Esophagus (tissue), 2 donors: ENCODE measurements around the gene BCL2L14. TPM values are rescaled to one million over a fixed set of nuclear protein-coding genes. Genes with fewer than 3 reads are reported as not detected.
A peak's percentile ranks its signal among the peaks of the same experiment; 100 is the strongest.

ENCODE experiments used
- H3K27ac ChIP-seq, 2 donors: one replicate each; pipeline ENCODE4 v1.5.1; 2013; ENCODE audit warnings: low read depth in 2 of 2, mild to moderate bottlenecking in 2 of 2, inconsistent platforms in 1 of 2, low read length in 1 of 2, moderate library complexity in 1 of 2
- H3K27me3 ChIP-seq, 2 donors: one replicate each; pipeline ENCODE4 v1.6.1; 2013; ENCODE audit warnings: low read length in 2 of 2, control low read depth in 1 of 2, mild to moderate bottlenecking in 1 of 2; ENCODE audit not compliant: insufficient read depth in 2 of 2, control insufficient read depth in 1 of 2
- H3K36me3 ChIP-seq, 2 donors: one replicate each; pipeline ENCODE4 v1.6.1; 2013; ENCODE audit warnings: low read length in 1 of 2; ENCODE audit not compliant: control insufficient read depth in 2 of 2, insufficient read depth in 2 of 2
- H3K4me1 ChIP-seq, 2 donors: one replicate each; pipeline ENCODE4 v1.6.1; 2013; ENCODE audit warnings: low read length in 1 of 2; ENCODE audit not compliant: control insufficient read depth in 2 of 2, insufficient read depth in 2 of 2
- H3K4me3 ChIP-seq, 2 donors: one replicate each; pipeline ENCODE4 v1.5.1; 2013; ENCODE audit warnings: low read length in 2 of 2, mild to moderate bottlenecking in 2 of 2, low read depth in 1 of 2, moderate library complexity in 1 of 2
- H3K9me3 ChIP-seq, 2 donors: one replicate each; pipeline ENCODE4 v1.6.1; 2013; ENCODE audit warnings: mild to moderate bottlenecking in 2 of 2, low read depth in 1 of 2, low read length in 1 of 2, moderate library complexity in 1 of 2; ENCODE audit not compliant: control insufficient read depth in 2 of 2, insufficient read depth in 1 of 2
- WGBS, 2 donors: extraction: QIAGEN DNeasy Blood & Tissue Kit; methylation state at CpG; one replicate each; pipeline ENCODE4 v1.1.7; 2013; 5-methylcytosine and 5-hydroxymethylcytosine counted together
- polyA plus RNA-seq, 2 donors: library from polyadenylated mRNA; stranded (reverse); fragments of 200-250 nt; gene quantifications; one replicate each; pipeline ENCODE4 v1.2.3, GENCODE V29; 2013
- donor health status: healthy with polysubstance abuse.
- donor health status: Bipolar disorder and iron deficiency.

The BCL2L14 gene
- polyA plus RNA-seq, 2 donors = 0.15 TPM; not detected in 1

GRCh38 chr12:12032851-12033797 is 37.6 kb upstream of the BCL2L14 start:
- Histone ChIP-seq H3K9me3 (no peaks in the 10 kb centered on the region), H3K4me1 (peaks cover 0 to 9% of the 10 kb centered on the region in 2 donors), H3K36me3 (no peaks in the 10 kb centered on the region), H3K27me3 (no peaks in the 10 kb centered on the region), H3K27ac (peak overlapping the region; percentile 71 to 77), H3K4me3 (peak overlapping the region; percentile 29 to 47)
- 2 to 3% methylated on average over 27 of the region's 27 CpGs for WGBS, 2 donors

DNA sequence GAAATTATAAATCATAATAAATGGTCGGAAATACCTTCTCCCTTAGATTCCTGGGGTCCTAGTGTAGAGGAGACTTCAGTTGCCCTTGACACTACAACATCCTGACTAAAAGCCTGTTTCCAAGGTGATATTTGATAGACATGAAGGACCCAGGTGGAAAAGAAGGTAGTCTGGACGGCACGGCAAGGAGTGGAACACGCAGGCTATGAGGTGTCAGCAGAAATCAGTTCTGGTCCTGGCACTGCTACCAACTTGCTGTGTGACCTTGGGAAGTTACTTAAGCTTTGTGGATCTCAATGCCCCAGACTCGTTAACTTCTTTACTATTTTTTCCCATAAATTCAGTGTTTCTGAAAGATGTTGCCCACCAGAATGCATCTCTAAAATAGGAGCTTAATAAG is 36.9 kb upstream of the BCL2L14 start:
- H3K9me3 ChIP-seq = no peaks in the 10 kb centered on the region
- no peaks in the 10 kb centered on the region for H3K27me3 ChIP-seq
- no peak overlapping the region for H3K27ac ChIP-seq
- 50 to 55% methylated on average over 5 of the region's 5 CpGs for WGBS, 2 donors
- H3K4me1 ChIP-seq = peaks cover 0 to 9% of the 10 kb centered on the region in 2 donors
- H3K36me3 ChIP-seq = no peaks in the 10 kb centered on the region
- no peak overlapping the region for H3K4me3 ChIP-seq

- WGBS, 2 donors = 87 to 89% methylated on average over 3 of the region's 3 CpGs
- no peaks in the 10 kb centered on the region for H3K36me3 ChIP-seq
- no peak overlapping the region for H3K27ac ChIP-seq
- H3K9me3 ChIP-seq = no peaks in the 10 kb centered on the region
- H3K27me3 ChIP-seq = no peaks in the 10 kb centered on the region
- H3K4me3 ChIP-seq = no peak overlapping the region
- peaks cover 0 to 9% of the 10 kb centered on the region in 2 donors for H3K4me1 ChIP-seq
Observed at GRCh38 chr12:12034344-12034743, 36.4 kb upstream of the BCL2L14 start.

- no peaks in the 10 kb centered on the region for H3K9me3 ChIP-seq
Observed at GRCh38 chr12:12035229-12035628, 35.5 kb upstream of the BCL2L14 start.

GRCh38 chr12:12036901-12037300 is 33.8 kb upstream of the BCL2L14 start:
- peaks cover 0 to 9% of the 10 kb centered on the region in 2 donors for H3K4me1 ChIP-seq
- no peaks in the 10 kb centered on the region for H3K27me3 ChIP-seq
- no peak overlapping the region for H3K27ac ChIP-seq
- no peaks in the 10 kb centered on the region for H3K9me3 ChIP-seq
- H3K36me3 ChIP-seq = no peaks in the 10 kb centered on the region
- H3K4me3 ChIP-seq = no peak overlapping the region

More at GRCh38 chr12:12035229-12035628, 35.5 kb upstream of the BCL2L14 start:
- no peak overlapping the region for H3K27ac ChIP-seq
- WGBS, 2 donors = 70 to 96% methylated on average over 1 of the region's 1 CpG
- peaks cover 0 to 9% of the 10 kb centered on the region in 2 donors for H3K4me1 ChIP-seq
- no peak overlapping the region for H3K4me3 ChIP-seq
- H3K27me3 ChIP-seq = no peaks in the 10 kb centered on the region
- H3K36me3 ChIP-seq = no peaks in the 10 kb centered on the region

DNA sequence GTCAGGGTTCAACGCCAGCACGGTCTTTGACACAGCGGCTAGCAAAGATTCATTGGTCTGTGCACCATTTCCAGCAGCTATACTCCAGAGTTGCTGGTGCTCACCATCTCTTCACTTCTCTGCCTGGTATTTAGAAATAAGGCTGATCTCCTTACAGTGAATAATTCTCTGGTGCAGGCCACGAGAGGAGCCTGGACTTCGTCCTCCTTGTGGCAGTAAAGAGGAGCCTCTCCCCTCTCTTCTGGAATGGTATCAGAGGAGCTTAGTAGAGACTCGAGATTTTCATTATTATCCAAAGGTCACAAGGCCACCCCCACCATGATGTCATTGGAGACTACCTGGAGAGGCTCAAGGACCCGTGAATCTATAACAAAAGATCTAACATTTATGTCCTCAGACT is 30.8 kb upstream of the BCL2L14 start:
- H3K36me3 ChIP-seq = no peaks in the 10 kb centered on the region
- no peak overlapping the region for H3K4me3 ChIP-seq
- no peak overlapping the region for H3K27ac ChIP-seq
- WGBS, 2 donors = 72 to 80% methylated on average over 7 of the region's 7 CpGs
- no peaks in the 10 kb centered on the region for H3K9me3 ChIP-seq
- H3K27me3 ChIP-seq = no peaks in the 10 kb centered on the region
- no peaks in the 10 kb centered on the region for H3K4me1 ChIP-seq

- no peak overlapping the region for H3K27ac ChIP-seq
- no peaks in the 10 kb centered on the region for H3K4me1 ChIP-seq
- no peaks in the 10 kb centered on the region for H3K9me3 ChIP-seq
- WGBS, 2 donors = 78 to 79% methylated on average over 7 of the region's 7 CpGs
- no peaks in the 10 kb centered on the region for H3K36me3 ChIP-seq
- H3K27me3 ChIP-seq = no peaks in the 10 kb centered on the region
- H3K4me3 ChIP-seq = no peak overlapping the region
Observed at GRCh38 chr12:12046401-12046800, 24.3 kb upstream of the BCL2L14 start.

- Histone ChIP-seq H3K9me3 (no peaks in the 10 kb centered on the region), H3K4me1 (no peaks in the 10 kb centered on the region), H3K4me3 (no peak overlapping the region), H3K27me3 (no peaks in the 10 kb centered on the region), H3K27ac (no peak overlapping the region), H3K36me3 (no peaks in the 10 kb centered on the region)
- WGBS, 2 donors = 93% methylated on average over 3 of the region's 3 CpGs
Observed at GRCh38 chr12:12047682-12048081, 23.1 kb upstream of the BCL2L14 start.

DNA sequence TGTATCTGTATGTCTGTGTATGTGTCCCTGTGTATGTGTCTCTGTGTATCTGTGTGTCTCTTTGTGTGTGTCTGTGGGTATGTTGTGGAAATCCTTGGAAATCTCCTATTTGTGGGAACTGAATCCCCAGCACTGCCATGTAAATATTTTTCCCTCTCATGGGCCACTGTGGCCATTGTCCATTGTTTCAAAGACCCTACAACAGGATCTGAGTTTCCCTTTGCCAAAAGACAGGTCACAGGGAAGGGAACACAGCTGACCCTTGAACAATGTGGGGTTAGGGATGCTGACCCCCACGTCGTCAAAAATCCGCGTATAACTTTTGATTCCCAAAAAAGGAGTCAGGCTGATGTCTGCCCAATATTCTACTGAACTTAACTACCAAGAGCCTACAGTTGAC is 22.5 kb upstream of the BCL2L14 start:
- H3K27ac ChIP-seq = no peak overlapping the region
- H3K4me3 ChIP-seq = no peak overlapping the region
- WGBS, 2 donors = 75 to 81% methylated on average over 4 of the region's 4 CpGs
- no peaks in the 10 kb centered on the region for H3K36me3 ChIP-seq
- no peaks in the 10 kb centered on the region for H3K9me3 ChIP-seq
- H3K27me3 ChIP-seq = no peaks in the 10 kb centered on the region
- H3K4me1 ChIP-seq = no peaks in the 10 kb centered on the region

GRCh38 chr12:12048714-12049113 is 22.0 kb upstream of the BCL2L14 start:
- Histone ChIP-seq H3K9me3 (no peaks in the 10 kb centered on the region), H3K27me3 (no peaks in the 10 kb centered on the region), H3K4me1 (no peaks in the 10 kb centered on the region), H3K27ac (no peak overlapping the region), H3K4me3 (no peak overlapping the region), H3K36me3 (no peaks in the 10 kb centered on the region)
- 93 to 94% methylated on average over 7 of the region's 7 CpGs for WGBS, 2 donors
